H9 (cell line): ENCODE measurements around the gene MRPL36. TPM values are rescaled to one million over a fixed set of nuclear protein-coding genes. Genes with fewer than 3 reads are reported as not detected.

Experiments used
- DNase-seq: peaks from one replicate; pipeline ENCODE4 v3.0.0-alpha.2; 2017
- H2AFZ ChIP-seq: one replicate; pipeline ENCODE4 v1.6.1; 2013; ENCODE audit warnings: mild to moderate bottlenecking, low read length, control low read depth, moderate library complexity
- H2AK5ac ChIP-seq: 2 replicates; pipeline ENCODE4 v1.6.1; 2013; ENCODE audit warnings: low read length, control low read depth, mixed read lengths; ENCODE audit not compliant: insufficient read length
- H2BK120ac ChIP-seq: one replicate; pipeline ENCODE4 v1.6.1; 2013; ENCODE audit warnings: low read depth, mild to moderate bottlenecking, low read length, control low read depth, inconsistent platforms; ENCODE audit not compliant: poor library complexity, severe bottlenecking
- H2BK12ac ChIP-seq: 2 replicates; pipeline ENCODE4 v1.6.1; 2013; ENCODE audit warnings: low read length, control low read depth, mixed read lengths, low read depth; ENCODE audit not compliant: insufficient read length
- H2BK15ac ChIP-seq: 2 replicates; pipeline ENCODE4 v1.6.1; 2013; ENCODE audit warnings: low read depth, low read length, control low read depth
- H2BK20ac ChIP-seq: one replicate; pipeline ENCODE4 v1.6.1; 2013; ENCODE audit warnings: low read depth, mild to moderate bottlenecking, low read length, control low read depth, inconsistent platforms; ENCODE audit not compliant: poor library complexity, severe bottlenecking
- H2BK5ac ChIP-seq: 2 replicates; pipeline ENCODE4 v1.6.1; 2013; ENCODE audit warnings: low read length, control low read depth, mixed read lengths; ENCODE audit not compliant: insufficient read length
- H3K14ac ChIP-seq: 2 replicates; pipeline ENCODE4 v1.6.1; 2013; ENCODE audit warnings: low read length, control low read depth; ENCODE audit not compliant: insufficient read depth
- H3K18ac ChIP-seq: 2 replicates; pipeline ENCODE4 v1.6.1; 2013; ENCODE audit warnings: low read depth, mild to moderate bottlenecking, mixed read lengths, low read length, control low read depth; ENCODE audit not compliant: insufficient read length
- H3K23ac ChIP-seq: 2 replicates; pipeline ENCODE4 v1.6.1; 2013; ENCODE audit warnings: low read length, control low read depth, mixed read lengths, low read depth; ENCODE audit not compliant: insufficient read length
- H3K23me2 ChIP-seq: 2 replicates; pipeline ENCODE4 v1.6.1; 2013; ENCODE audit warnings: low read depth, mild to moderate bottlenecking, mixed read lengths, low read length, control low read depth; ENCODE audit not compliant: insufficient read length, poor library complexity, severe bottlenecking
- H3K27ac ChIP-seq: 2 replicates; pipeline ENCODE4 v1.5.1; 2013; ENCODE audit warnings: low read length, control low read depth, mixed read lengths, low read depth; ENCODE audit not compliant: insufficient read length
- H3K27me3 ChIP-seq: 2 replicates; pipeline ENCODE4 v1.6.1; 2013; ENCODE audit warnings: low read length, control low read depth, inconsistent platforms; ENCODE audit not compliant: insufficient read depth
- H3K4ac ChIP-seq: 2 replicates; pipeline ENCODE4 v1.6.1; 2013; ENCODE audit warnings: low read depth, mild to moderate bottlenecking, control low read depth, inconsistent platforms, low read length, moderate library complexity
- H3K4me1 ChIP-seq: 2 replicates; pipeline ENCODE4 v1.6.1; 2013; ENCODE audit warnings: low read length, control low read depth, inconsistent platforms; ENCODE audit not compliant: insufficient read depth
- H3K4me2 ChIP-seq: 2 replicates; pipeline ENCODE4 v1.6.1; 2013; ENCODE audit warnings: low read length, control low read depth, mixed read lengths; ENCODE audit not compliant: insufficient read length, insufficient read depth
- H3K56ac ChIP-seq: 2 replicates; pipeline ENCODE4 v1.6.1; 2013; ENCODE audit warnings: low read depth, mild to moderate bottlenecking, mixed read lengths, low read length, control low read depth; ENCODE audit not compliant: insufficient read length
- H3K79me1 ChIP-seq: 2 replicates; pipeline ENCODE4 v1.6.1; 2013; ENCODE audit warnings: low read depth, mild to moderate bottlenecking, moderate library complexity, low read length, control low read depth, inconsistent platforms; ENCODE audit not compliant: insufficient read depth, poor library complexity, severe bottlenecking
- H3K79me2 ChIP-seq: 2 replicates; pipeline ENCODE4 v1.6.1; 2013; ENCODE audit warnings: low read length, control low read depth, inconsistent platforms; ENCODE audit not compliant: insufficient read depth
- H3K9ac ChIP-seq: 2 replicates; pipeline ENCODE4 v1.6.1; 2013; ENCODE audit warnings: low read length, control low read depth, mixed read lengths; ENCODE audit not compliant: insufficient read length; ENCODE audit errors: extremely low read depth
- H3K9me3 ChIP-seq: one replicate; pipeline ENCODE4 v1.6.1; 2013; ENCODE audit warnings: low read depth, low read length, inconsistent platforms; ENCODE audit not compliant: control insufficient read depth
- H3T11ph ChIP-seq: one replicate; pipeline ENCODE4 v1.6.1; 2013; ENCODE audit warnings: mild to moderate bottlenecking, low read length, control low read depth, inconsistent platforms
- H4K20me1 ChIP-seq: one replicate; pipeline ENCODE4 v1.6.1; 2013; ENCODE audit not compliant: control insufficient read depth, insufficient read length, insufficient read depth
- H4K5ac ChIP-seq: 2 replicates; pipeline ENCODE4 v1.6.1; 2013; ENCODE audit warnings: low read depth, mild to moderate bottlenecking, mixed read lengths, low read length, control low read depth; ENCODE audit not compliant: insufficient read length
- H4K8ac ChIP-seq: replicated peaks from 2 replicates; pipeline ENCODE4 v1.6.1; 2013; ENCODE audit warnings: low read length, control low read depth, mixed read lengths, low read depth; ENCODE audit not compliant: insufficient read length
- H4K91ac ChIP-seq: 2 replicates; pipeline ENCODE4 v1.6.1; 2013; ENCODE audit warnings: low read depth, mild to moderate bottlenecking, moderate library complexity, mixed read lengths, low read length, control low read depth; ENCODE audit not compliant: insufficient read length
- H3K27ac Mint-ChIP-seq, 3 experiments: 2 replicates in 2 of 3; 3 replicates in 1 of 3; pipeline ENCODE4 v1.8.0; 2020 to 2021; ENCODE audit warnings: mixed read lengths in 3 of 3, mild to moderate bottlenecking in 1 of 3, moderate library complexity in 1 of 3
- H3K27me3 Mint-ChIP-seq: 2 replicates; pipeline ENCODE4 v1.8.0; 2021; ENCODE audit warnings: low read depth, mild to moderate bottlenecking, moderate library complexity, mixed read lengths
- H3K36me3 Mint-ChIP-seq, 3 experiments: 2 replicates in 2 of 3; 3 replicates in 1 of 3; pipeline ENCODE4 v1.8.0; 2020 to 2021; ENCODE audit warnings: low read depth in 3 of 3, mixed read lengths in 3 of 3; ENCODE audit not compliant: insufficient read depth in 1 of 3
- H3K4me1 Mint-ChIP-seq, 2 experiments: 2 replicates each; pipeline ENCODE4 v1.8.0; 2020; ENCODE audit warnings: mixed read lengths in 2 of 2
- H3K4me3 Mint-ChIP-seq, 2 experiments: 2 replicates in 1 of 2; 3 replicates in 1 of 2; pipeline ENCODE4 v1.8.0; 2020 to 2021; ENCODE audit warnings: mild to moderate bottlenecking in 2 of 2, mixed read lengths in 2 of 2, moderate library complexity in 1 of 2
- H3K9me3 Mint-ChIP-seq, 2 experiments: 2 replicates in 1 of 2; 3 replicates in 1 of 2; pipeline ENCODE4 v1.8.0; 2020; ENCODE audit warnings: mild to moderate bottlenecking in 2 of 2, mixed read lengths in 2 of 2, moderate library complexity in 1 of 2
- WGBS: extraction: QIAGEN DNeasy Blood & Tissue Kit; methylation state at CpG from one replicate; pipeline ENCODE4 v1.1.7; 2013; ENCODE audit warnings: missing lambda C conversion rate, low lambda C conversion rate, mixed read lengths; ENCODE audit not compliant: insufficient read length; ENCODE audit errors: extremely low coverage; 5-methylcytosine and 5-hydroxymethylcytosine counted together
- total RNA-seq: library from RNA; stranded (reverse); gene quantifications from 2 replicates; pipeline ENCODE4 v1.2.1, GENCODE V29; 2021
- TF ChIP-seq, protein P1 (sequence below): fragments of 200-600 bp; sonication (generic); conservative IDR thresholded peaks from 3 replicates; pipeline ENCODE4 v1.8.0; 2021; ENCODE audit warnings: antibody characterized with exemption, mild to moderate bottlenecking

MRPL36 gene
- total RNA-seq, 1 experiment from 2014 or later, result 67.3 TPM

DNA sequence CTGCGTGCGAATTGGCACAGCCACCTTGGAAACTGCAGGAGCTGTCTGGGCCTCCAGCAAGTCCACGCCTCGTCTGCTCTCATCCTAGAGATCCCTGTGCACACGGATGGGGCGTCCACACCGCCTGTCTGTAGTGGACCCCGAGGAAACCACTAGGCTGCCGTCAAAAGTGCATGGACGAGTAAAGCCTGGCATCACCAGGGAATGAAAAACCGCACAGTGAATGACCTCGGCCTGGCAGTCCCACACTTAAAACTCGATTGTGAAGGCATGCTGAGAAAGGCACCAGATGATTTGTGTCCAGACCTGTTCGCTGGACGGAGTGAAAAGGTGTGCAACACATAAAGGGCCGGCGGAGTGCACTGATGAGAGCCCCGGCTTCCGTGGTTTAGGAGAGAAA lies 50.8 kb downstream of the MRPL36 start:
- no peaks in the 10 kb centered on the region for H3K23me2 ChIP-seq
- peak; percentile 9 for DNase-seq

More for the DNA sequence above, 50.8 kb downstream of the MRPL36 start:
- Histone ChIP-seq H2BK20ac (no peak overlapping the region), H4K5ac (no peak overlapping the region), H3K14ac (no peak overlapping the region), H4K8ac (no peak overlapping the region), H3T11ph (no peak overlapping the region), H3K56ac (no peak overlapping the region), H3K79me2 (no peaks in the 10 kb centered on the region), H3K27ac (no peak overlapping the region), H2BK5ac (no peak overlapping the region), H2AFZ (no peak overlapping the region), H2BK15ac (no peak overlapping the region), H2AK5ac (no peak overlapping the region), H3K9me3 (no peaks in the 10 kb centered on the region), H3K18ac (no peak overlapping the region), H3K79me1 (no peaks in the 10 kb centered on the region), H2BK12ac (no peak overlapping the region), H2BK120ac (no peak overlapping the region), H3K4me2 (no peak overlapping the region), H3K23ac (no peak overlapping the region), H3K4me1 (no peaks in the 10 kb centered on the region), H3K9ac (no peak overlapping the region), H3K4ac (no peak overlapping the region), H3K27me3 (no peaks in the 10 kb centered on the region), H4K20me1 (no peaks in the 10 kb centered on the region), H4K91ac (no peak overlapping the region)
- H3K27ac Mint-ChIP-seq, result no peak overlapping the region
- no peak overlapping the region for H3K4me3 Mint-ChIP-seq
- no CpG with 5 or more reads among the region's 19 CpGs for WGBS
- H3K9me3 Mint-ChIP-seq, result no peaks in the 10 kb centered on the region
- peaks cover 5% of the 10 kb centered on the region; the same call in 1 of the 2 replicates for H3K27me3 Mint-ChIP-seq
- peaks cover 2 to 11% of the 10 kb centered on the region in 2 experiments; a peak in 3 of 4 replicates for H3K4me1 Mint-ChIP-seq
- TF ChIP-seq, protein P1, sequence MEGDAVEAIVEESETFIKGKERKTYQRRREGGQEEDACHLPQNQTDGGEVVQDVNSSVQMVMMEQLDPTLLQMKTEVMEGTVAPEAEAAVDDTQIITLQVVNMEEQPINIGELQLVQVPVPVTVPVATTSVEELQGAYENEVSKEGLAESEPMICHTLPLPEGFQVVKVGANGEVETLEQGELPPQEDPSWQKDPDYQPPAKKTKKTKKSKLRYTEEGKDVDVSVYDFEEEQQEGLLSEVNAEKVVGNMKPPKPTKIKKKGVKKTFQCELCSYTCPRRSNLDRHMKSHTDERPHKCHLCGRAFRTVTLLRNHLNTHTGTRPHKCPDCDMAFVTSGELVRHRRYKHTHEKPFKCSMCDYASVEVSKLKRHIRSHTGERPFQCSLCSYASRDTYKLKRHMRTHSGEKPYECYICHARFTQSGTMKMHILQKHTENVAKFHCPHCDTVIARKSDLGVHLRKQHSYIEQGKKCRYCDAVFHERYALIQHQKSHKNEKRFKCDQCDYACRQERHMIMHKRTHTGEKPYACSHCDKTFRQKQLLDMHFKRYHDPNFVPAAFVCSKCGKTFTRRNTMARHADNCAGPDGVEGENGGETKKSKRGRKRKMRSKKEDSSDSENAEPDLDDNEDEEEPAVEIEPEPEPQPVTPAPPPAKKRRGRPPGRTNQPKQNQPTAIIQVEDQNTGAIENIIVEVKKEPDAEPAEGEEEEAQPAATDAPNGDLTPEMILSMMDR, result no peak
- H3K36me3 Mint-ChIP-seq, result 0 out of 7 replicates have a peak, but pooled peaks cover 0 to 3% (median 0%) of the 10 kb centered on the region in 3 experiments

Other genes with a start within 250 kb of the MRPL36 start
- gene NDUFS6, start 1.6 kb upstream of the MRPL36 start, total RNA-seq, result 62.5 and 63.7 TPM in 2 replicates
- 3.2 and 3.4 TPM in 2 replicates for gene IRX4, start 83.1 kb upstream of the MRPL36 start, total RNA-seq